HG02938 (cell line): Measurements from ENCODE around the gene IFTAP.
"Not testable (repeated sequence)": the region's sequence is repeated elsewhere in the genome, so short reads cannot be mapped to it uniquely, and the experiment has no call there.

Experiments used
- ATAC-seq: cut with Tn5 transposase; IDR thresholded peaks from one replicate; pipeline ENCODE4 v1.9.1; 2021; ENCODE audit warnings: mild to moderate bottlenecking, moderate library complexity; ENCODE audit not compliant: unreplicated experiment

IFTAP gene, protein sequence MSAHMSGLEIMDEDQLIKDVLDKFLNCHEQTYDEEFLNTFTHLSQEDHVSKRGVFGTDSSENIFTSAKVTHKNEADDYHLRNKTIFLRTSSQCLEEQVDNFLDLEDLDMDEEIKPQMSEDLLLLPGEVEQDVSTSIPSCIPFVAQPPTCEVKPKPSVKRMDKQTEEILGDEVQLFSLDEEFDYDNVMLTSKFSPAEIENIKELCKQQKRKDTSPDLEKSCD

DNA sequence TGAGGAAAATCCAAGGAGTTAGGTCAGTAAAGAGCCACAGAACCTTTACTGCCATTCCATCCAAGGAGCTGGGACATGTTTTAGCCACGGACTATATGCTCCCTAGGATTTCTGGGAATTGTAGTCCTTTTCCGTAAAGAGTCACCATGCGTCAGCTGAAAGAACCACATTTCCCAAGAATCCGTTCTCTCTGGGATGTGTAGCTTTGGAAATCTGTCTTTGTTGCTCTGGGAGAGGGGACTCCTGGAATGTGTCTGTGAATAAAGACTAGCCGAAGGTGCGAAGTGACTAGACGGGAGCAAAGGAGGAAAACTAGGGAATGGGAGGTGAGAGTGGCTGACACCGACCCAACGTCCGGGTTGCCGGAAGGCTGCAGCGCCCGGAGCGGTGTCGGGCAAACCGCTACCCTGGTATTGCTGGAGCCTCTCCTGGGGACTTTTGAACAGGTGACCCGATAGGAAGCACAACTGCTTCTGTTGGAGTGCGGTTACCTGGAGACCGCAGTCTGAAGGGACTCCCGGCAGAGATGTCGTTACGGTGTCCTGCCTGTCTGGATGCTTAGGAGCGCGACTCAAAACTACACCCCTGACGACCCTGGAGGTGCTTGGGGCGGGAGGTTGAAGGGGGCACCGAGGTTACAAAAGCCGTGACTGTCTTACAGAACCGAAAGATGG lies at the start of gene IFTAP:
Gene IFTAP (plus strand): TSS at position 187 of the 674 bp plus-strand sequence. CDS start 15,602 bp downstream, outside the sequence.
- ATAC-seq = peak; percentile 78

DNA sequence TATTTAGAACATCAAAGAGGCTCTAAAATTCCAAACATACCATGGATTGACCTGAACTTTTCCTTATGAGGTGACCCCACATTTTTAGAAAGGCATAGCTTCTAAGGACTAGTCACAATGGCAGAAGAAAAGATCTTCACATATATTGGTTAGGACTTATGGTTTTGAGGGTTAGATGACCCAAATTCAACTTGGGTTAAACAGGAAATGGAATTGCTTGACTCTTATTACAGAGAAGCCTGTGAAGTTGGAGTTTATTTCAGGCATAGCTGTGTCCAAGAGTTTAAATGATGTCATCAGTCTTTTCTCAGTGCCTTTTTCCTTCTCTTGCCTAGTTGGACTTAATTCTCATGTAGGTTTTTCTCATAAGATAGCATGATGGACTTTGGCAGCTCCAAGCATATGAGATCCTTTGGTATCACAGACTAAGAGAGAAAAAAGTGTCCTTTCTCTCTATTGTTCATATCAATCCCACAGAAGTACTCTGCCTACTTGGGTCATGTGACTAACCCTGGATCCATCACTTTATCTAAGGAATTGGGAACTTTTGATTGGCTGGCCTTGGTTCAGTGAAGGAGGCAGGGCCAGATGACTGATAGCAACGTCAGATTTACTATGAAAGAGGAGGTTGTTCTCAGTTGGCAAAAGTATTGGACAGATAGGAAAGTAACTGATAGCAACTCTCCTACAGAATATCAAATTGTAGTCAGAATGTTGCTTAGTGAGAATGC lies 43.8 kb upstream of the IFTAP start:
- no peak for ATAC-seq

DNA sequence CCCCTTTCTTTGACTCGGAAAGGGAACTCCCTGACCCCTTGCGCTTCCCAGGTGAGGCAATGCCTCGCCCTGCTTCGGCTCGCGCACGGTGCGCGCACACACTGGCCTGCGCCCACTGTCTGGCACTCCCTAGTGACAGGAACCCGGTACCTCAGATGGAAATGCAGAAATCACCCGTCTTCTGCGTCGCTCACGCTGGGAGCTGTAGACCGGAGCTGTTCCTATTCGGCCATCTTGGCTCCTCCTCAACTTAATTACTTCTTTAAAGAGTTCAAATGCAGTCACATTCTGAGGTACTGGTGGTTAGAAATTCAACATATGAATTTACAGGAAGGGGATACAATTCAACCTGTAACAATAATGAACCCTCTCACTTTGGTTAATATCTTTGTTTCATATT lies 36.9 kb upstream of the IFTAP start:
- not testable (repeated sequence) for ATAC-seq

DNA sequence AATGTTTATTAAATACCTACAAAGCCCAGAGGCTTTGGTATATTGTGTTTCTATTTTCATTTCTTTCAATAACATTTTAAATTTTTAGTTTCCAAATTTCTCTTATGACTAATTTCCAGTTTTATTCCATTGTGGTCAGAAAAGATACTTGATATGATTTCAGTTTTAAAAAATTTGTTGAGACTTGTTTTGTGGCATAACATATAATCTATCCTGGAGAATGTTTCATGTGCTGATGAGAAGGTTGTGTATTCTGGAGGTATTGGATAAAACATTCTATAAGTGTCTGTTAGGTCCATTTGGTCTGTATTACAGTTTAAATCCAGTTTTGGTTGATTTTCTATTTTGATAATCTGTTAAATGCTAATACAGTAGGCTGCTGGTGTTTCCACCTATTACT lies 36.3 kb upstream of the IFTAP start:
- no peak for ATAC-seq

DNA sequence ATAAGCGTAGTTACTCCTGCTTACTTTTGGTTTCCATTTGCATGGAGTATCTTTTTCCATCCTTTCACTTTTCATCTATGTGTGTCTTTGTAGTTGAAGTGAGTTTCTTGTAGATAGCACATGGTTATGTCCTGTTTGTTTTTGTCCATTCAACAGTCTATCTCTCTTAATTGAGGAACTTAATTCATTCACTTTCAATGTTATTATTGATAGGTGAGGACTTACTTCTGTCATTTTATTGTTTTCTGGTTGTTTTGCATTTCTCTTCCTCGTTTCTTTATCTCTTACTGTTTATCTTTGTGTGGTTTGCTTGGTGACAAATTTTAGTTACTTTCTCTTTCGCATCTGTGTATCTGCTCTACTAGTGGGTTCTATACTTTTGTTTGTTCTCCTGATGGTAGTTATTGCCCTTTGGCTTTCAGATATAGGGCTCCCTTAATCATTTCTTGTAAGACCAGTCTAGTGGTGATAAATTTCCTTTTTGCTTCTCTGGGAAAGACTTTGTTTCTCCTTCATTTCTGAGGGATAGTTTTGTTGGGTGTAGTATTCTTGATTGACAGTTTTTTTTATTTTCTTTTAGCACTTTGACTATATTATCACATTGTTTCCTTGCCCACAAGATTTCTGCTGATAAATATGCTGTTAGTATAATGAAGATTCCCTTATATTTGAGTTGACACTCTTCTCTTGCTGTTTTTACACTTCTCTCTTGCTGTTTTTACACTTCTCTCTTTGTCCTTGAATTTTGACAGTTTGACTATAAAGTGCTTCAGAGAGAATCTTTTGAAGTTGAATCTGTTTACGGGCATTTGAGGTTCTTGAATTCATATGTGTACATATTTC lies 35.5 kb upstream of the IFTAP start:
- peak; percentile 99 for ATAC-seq

DNA sequence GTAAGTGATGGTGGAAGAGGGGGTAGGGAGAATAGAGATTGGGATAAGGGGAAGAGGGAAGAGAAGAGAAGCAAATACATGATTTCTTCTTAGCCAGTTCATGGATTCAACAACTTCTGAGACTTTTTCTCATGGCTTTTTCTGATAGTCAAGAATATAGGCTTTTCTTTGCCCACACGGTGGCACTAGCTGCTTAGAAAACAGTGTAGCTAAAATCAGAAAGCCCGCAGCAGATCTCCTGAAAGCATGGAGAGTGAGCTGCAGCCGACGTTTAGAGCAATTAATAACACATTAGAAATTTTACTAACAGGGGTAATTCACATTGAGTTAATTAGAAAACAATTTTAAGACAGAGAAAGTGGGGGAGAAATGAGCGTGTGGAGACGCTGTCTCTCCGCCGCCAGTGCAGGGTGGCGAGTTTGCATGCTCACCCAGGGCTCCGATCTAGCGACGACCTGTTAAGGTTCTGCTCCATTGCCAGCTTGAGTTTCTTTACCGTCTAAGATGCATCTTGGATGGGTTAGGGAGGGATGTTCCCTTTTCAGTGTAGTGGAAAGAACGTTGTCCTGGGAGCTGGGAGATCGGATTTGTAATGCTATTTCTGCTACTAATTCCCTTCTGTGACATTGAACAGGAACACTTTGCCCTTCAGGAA lies 29.8 kb upstream of the IFTAP start:
- ATAC-seq = peak; percentile 73

DNA sequence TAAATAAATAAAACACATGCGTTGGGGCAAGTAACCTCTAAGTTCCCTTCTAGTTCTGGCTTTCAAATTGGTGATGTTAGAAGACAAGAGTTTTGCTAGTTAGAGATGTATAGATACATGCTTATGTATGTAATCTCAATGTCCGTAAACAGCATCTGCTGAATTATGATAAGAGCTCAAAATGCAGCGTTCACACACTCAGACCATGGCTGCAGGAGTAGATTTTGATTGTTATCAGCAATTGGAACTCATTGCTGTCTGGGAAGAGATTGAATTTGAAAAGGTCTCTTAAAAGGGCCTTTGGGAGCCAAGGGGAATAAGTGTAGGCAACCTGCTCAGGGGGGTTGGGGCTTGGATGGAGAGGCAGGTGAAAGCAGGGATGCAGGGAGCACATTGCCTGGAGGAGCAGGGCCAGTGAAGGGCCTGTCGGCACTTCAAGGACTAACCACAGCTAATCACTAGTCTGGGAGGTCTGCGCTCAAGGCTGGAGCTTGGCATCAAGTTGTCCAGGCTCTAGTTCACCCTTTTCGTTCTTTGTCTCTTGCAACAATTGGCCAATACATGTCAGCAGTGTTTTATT lies 29.2 kb upstream of the IFTAP start:
- no peak for ATAC-seq

DNA sequence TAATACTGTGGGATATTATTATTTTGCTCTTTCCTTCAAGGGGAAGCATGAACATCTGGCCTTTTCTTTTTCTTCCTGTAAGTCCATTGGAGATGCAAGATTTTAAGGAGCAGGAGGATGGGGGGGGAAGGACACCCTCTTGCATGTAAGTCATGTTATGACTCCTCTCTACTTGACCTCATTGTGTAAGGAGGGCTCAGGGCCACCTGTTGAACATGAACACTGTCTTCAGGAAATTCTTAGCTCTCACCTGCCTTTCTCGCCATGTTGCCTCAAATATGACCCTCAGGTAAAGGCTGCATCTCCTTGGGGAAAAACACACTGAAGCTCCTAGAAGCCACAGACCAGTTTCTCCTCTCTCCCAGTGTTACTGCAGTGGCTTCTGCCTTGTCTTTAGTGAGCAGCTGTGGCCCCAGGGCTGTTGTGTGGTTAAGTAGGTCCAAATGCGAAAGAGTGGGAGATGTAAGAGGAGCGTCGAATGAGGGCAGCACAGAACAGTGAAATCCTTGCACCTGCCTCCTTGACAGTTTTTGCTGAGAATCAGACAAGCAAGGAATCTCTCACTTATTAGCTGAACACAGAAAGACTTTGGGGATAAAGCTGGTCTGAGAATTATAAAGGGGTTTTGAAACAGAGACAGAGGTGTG lies 27.8 kb upstream of the IFTAP start:
- ATAC-seq = no peak

DNA sequence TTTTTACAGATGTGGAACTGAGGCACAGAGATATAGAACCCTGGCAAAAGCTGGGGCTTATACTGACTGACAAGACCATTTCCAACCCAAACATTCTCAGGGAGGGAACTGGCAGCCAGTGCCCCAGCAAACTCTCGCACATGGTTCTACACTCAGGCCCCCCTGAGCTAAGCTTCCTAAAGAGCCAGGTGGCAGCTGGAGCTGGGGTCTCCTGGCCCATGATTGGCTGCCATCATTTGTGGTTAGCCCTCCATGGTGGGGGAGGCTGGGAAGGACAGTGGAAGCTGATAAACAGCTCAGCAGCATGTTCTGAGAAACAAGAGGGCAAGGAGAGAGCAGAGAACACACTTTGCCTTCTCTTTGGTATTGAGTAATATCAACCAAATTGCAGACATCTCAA lies 26.6 kb upstream of the IFTAP start, which contains the start of gene RAG1:
Gene RAG1 (plus strand): TSS at position 314 of the 400 bp plus-strand sequence. CDS start 5,298 bp downstream, outside the sequence.
- no peak for ATAC-seq

DNA sequence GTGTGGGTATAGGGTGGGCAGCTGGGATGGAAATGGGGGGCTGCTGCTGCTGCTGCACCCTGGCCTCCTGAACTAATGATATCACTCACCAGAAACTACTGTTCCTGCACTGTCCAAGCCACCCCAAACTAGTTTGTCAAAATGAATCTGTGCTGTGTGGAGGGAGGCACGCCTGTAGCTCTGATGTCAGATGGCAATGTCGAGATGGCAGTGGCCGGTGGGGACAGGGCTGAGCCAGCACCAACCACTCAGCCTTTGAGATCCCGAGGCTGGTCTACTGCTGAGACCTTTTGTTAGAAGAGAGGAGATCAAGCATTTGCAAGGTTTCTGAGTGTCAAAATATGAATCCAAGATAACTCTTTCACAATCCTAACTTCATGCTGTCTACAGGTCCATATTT lies 25.2 kb upstream of the IFTAP start:
- no peak for ATAC-seq

DNA sequence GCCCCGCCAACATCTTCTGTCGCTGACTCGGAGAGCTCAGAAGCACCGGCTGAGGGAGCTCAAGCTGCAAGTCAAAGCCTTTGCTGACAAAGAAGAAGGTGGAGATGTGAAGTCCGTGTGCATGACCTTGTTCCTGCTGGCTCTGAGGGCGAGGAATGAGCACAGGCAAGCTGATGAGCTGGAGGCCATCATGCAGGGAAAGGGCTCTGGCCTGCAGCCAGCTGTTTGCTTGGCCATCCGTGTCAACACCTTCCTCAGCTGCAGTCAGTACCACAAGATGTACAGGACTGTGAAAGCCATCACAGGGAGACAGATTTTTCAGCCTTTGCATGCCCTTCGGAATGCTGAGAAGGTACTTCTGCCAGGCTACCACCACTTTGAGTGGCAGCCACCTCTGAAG lies 19.8 kb upstream of the IFTAP start:
- ATAC-seq = no peak

DNA sequence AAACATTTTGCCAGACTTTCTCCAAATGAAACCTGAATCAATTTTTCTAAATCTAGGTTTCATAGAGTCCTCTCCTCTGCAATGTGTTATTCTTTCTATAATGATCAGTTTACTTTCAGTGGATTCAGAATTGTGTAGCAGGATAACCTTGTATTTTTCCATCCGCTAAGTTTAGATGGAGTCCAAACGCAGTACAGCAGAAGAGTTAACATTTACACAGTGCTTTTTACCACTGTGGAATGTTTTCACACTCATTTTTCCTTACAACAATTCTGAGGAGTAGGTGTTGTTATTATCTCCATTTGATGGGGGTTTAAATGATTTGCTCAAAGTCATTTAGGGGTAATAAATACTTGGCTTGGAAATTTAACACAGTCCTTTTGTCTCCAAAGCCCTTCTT lies 16.9 kb upstream of the IFTAP start:
- ATAC-seq = no peak

DNA sequence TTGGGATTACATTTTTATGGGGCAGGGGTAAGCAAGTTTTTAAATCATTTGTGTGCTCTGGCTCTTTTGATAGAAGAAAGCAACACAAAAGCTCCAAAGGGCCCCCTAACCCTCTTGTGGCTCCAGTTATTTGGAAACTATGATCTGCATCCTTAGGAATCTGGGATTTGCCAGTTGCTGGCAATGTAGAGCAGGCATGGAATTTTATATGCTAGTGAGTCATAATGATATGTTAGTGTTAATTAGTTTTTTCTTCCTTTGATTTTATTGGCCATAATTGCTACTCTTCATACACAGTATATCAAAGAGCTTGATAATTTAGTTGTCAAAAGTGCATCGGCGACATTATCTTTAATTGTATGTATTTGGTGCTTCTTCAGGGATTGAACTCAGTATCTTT lies 16.4 kb upstream of the IFTAP start:
- no peak for ATAC-seq

DNA sequence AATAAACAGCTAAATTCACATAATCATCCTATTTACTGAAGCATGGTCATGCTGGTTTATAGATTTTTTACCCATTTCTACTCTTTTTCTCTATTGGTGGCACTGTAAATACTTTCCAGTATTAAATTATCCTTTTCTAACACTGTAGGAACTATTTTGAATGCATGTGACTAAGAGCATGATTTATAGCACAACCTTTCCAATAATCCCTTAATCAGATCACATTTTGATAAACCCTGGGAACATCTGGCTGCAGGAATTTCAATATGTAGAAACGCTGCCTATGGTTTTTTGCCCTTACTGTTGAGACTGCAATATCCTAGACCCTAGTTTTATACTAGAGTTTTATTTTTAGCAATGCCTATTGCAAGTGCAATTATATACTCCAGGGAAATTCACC lies 15.8 kb upstream of the IFTAP start:
- ATAC-seq = no peak

DNA sequence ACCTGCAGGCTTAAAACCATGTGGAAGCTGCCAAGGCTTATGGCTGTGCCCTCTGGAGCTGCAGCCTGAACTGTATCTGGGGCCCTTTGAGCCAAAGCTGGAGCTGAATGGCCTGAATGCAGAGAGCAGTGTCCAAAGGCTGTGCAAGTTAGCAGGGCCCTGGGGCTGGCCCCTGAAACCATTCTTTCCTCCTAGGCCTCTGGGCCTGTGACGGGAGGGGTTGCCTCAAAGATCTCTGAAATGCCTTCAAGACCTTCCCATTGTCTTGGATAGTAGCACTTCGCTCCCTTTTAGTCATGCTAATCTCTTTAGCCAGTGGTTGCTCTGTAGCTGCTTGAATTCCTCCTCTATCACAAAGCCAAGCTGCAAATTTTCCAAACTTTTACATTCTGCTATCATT lies 12.8 kb upstream of the IFTAP start:
- ATAC-seq = no peak

DNA sequence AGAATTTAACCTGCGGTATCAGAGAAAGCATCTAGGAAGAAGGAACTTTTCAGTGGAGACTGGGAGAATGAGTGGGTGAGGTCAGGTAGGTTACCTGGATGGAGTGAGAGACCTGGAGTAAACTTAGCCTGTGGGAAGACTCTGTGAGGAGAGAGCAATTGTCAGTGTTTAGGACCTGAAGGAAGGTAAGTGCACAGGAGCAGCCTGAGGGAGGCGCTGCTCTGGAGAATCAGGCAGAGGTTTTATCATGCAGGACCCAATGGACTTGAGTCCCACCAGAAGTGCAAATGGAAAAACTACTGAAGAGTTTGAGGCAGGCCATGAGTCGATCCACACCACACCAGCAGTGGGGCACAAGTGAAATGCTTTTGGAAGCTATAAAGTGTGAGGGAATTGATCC lies 10.6 kb upstream of the IFTAP start:
- ATAC-seq = no peak

DNA sequence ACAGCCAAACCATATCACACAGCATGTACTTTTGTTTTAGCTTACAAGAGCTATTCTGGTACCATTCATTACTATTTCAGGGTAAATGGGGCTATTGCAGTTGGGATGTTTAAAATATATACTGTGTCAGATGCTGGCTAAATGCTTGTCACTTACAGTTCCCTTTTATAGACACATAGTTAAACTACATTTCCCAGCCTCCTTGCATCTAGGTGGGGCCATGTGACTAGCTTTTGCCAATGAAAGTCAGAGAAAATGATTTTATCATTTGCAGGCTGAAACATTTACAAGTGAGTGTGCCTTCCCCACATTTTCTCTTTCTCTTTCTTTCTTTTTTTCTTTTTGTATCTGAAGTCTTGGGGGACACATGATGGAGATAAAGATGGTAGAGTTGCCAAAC lies 7.8 kb upstream of the IFTAP start:
- peak; percentile 68 for ATAC-seq

DNA sequence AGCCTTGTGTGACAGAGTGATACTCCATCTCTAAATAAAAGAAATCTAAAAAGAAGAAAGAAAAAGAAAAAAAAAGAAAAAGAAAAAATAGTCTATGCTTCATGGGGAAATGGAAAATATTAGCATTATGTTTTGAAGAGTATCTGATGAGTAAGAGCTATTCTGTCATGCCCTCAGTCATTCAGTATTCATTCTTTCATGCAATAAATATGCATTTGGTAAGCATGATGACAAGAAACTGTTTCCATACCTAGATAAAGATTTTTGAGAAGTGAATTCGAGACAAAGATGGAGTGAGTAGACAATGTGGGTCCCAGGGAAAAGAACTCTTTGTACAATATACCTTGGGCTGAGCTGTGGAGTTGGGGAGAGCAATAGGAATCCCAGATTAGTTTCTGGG lies 6.2 kb upstream of the IFTAP start:
- ATAC-seq = no peak

DNA sequence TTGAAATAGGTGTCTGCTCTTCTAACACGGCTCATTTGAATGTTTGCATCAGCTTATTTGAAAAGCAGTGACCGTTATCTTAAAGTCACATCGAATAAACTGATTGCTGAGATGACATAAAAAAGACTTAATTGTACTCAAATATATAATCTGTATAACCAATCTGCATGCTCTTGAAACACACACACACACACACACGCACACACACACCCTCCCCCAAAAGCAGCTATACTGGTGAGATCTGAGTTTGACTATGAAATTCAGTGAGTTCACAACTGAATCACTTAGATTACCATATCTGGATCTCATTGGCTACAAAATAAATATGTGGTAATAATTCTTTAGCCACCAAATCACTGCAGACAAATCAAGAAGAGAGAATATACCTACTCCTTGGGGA lies 3.8 kb upstream of the IFTAP start:
- ATAC-seq = no peak

DNA sequence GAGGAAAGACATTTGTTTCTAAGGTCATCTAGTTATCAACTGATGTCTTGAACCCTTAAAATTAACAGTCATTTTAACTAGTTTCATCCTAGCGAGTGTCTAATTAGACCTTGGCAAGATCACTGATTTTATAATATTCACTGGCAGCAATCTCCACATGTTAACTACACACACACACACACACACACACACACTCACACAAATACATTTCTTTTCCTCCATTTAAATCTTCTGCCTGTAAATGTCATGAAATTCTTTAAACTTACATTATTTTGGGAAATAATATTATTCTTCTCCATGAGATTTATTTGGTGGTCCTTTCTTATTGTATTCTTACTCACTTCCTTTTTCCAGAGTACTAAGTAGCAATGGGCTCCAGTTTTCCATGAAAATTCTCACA lies 2.9 kb upstream of the IFTAP start:
- ATAC-seq = no peak
